IMR-90 (cell line): ENCODE measurements around the gene CACNA1D. TPM values are rescaled to one million over a fixed set of nuclear protein-coding genes. Genes with fewer than 3 reads are reported as not detected.

Source experiments
- ATAC-seq: fragments of 200-7000 bp; cut with Tn5 transposase; 2 replicates; pipeline ENCODE4 v1.9.1; 2020; ENCODE audit warnings: low read depth, mild to moderate bottlenecking, moderate library complexity
- BruUV-seq: library from RNA; stranded (reverse); fragments of 400-500 nt; replicated peaks from 2 replicates; lab custom pipeline; 2021; lab: Mats Ljungman, UMichigan
- CTCF ChIA-PET: fragments of 300-600 bp; formaldehyde crosslinking; extraction: SDS; loops from one replicate; lab custom pipeline; 2021; ENCODE audit warnings: antibody characterized with exemption; lab: Yijun Ruan, JAX
- POLR2A ChIA-PET: fragments of 300-600 bp; sonication (Branson Sonifier 250); formaldehyde crosslinking; loops from one replicate; lab custom pipeline; 2022; ENCODE audit warnings: antibody characterized with exemption; ENCODE audit not compliant: unreplicated experiment; lab: Charles Lee
- DNase-seq: peaks from one replicate; pipeline ENCODE4 v3.0.0; 2013
- H2AFZ ChIP-seq: replicated peaks from 2 replicates; pipeline ENCODE3; 2013; ENCODE audit warnings: low read length, mild to moderate bottlenecking; ENCODE audit not compliant: poor library complexity
- H2AK5ac ChIP-seq: 2 replicates; pipeline ENCODE4 v1.6.1; 2013; ENCODE audit warnings: low read depth, low read length, inconsistent platforms
- H2AK9ac ChIP-seq: replicated peaks from 2 replicates; pipeline ENCODE3; 2013; ENCODE audit warnings: mild to moderate bottlenecking, low read depth, low read length, moderate library complexity; ENCODE audit not compliant: poor library complexity
- H2BK120ac ChIP-seq: 2 replicates; pipeline ENCODE4 v1.6.1; 2013; ENCODE audit warnings: low read depth, low read length, inconsistent platforms
- H2BK15ac ChIP-seq: 3 replicates; pipeline ENCODE4 v1.6.1; 2013; ENCODE audit warnings: low read depth, low read length, inconsistent platforms
- H2BK20ac ChIP-seq: 2 replicates; pipeline ENCODE4 v1.6.1; 2013; ENCODE audit warnings: low read depth, mild to moderate bottlenecking, inconsistent platforms, low read length, moderate library complexity
- H2BK5ac ChIP-seq: 2 replicates; pipeline ENCODE4 v1.6.1; 2013; ENCODE audit warnings: mild to moderate bottlenecking, low read depth, low read length, inconsistent platforms; ENCODE audit not compliant: poor library complexity, severe bottlenecking
- H3K14ac ChIP-seq: replicated peaks from 2 replicates; pipeline ENCODE4 v1.6.1; 2013; ENCODE audit warnings: low read depth, low read length, inconsistent platforms
- H3K18ac ChIP-seq: 2 replicates; pipeline ENCODE4 v1.6.1; 2013; ENCODE audit warnings: low read depth, low read length, control low read depth
- H3K23ac ChIP-seq: 2 replicates; pipeline ENCODE4 v1.6.1; 2013; ENCODE audit warnings: low read depth, low read length, inconsistent platforms
- H3K27ac ChIP-seq: 2 replicates; pipeline ENCODE4 v1.5.1; 2013; ENCODE audit warnings: mild to moderate bottlenecking, control low read depth, low read length; ENCODE audit not compliant: insufficient read depth
- H3K27me3 ChIP-seq: 2 replicates; pipeline ENCODE4 v1.6.1; 2013; ENCODE audit warnings: low read length; ENCODE audit not compliant: control insufficient read depth, insufficient read depth
- H3K36me3 ChIP-seq: 2 replicates; pipeline ENCODE4 v1.6.1; 2013; ENCODE audit warnings: low read length, mixed read lengths; ENCODE audit not compliant: control insufficient read depth, insufficient read depth
- H3K4ac ChIP-seq: 2 replicates; pipeline ENCODE4 v1.6.1; 2013; ENCODE audit warnings: low read depth, low read length, inconsistent platforms
- H3K4me1 ChIP-seq: 2 replicates; pipeline ENCODE4 v1.6.1; 2013; ENCODE audit warnings: low read length, mixed read lengths; ENCODE audit not compliant: control insufficient read depth, insufficient read depth
- H3K4me2 ChIP-seq: 2 replicates; pipeline ENCODE4 v1.6.1; 2013; ENCODE audit warnings: low read depth, mild to moderate bottlenecking, control low read depth, low read length, moderate library complexity
- H3K4me3 ChIP-seq: 2 replicates; pipeline ENCODE4 v1.5.1; 2013; ENCODE audit warnings: low read depth, mild to moderate bottlenecking, control low read depth, low read length, moderate library complexity; ENCODE audit not compliant: insufficient read depth
- H3K56ac ChIP-seq: 2 replicates; pipeline ENCODE4 v1.6.1; 2013; ENCODE audit warnings: low read length, inconsistent platforms; ENCODE audit not compliant: insufficient read depth; ENCODE audit errors: extremely low read depth
- H3K79me1 ChIP-seq, 2 experiments: 2 replicates each; pipeline ENCODE4 v1.6.1; 2013; ENCODE audit warnings: low read length in 2 of 2, inconsistent platforms in 1 of 2, low read depth in 1 of 2
- H3K9ac ChIP-seq: 2 replicates; pipeline ENCODE4 v1.6.1; 2013; ENCODE audit warnings: low read depth, low read length, control low read depth
- H3K9me1 ChIP-seq: 2 replicates; pipeline ENCODE4 v1.6.1; 2013; ENCODE audit warnings: low read length, inconsistent platforms; ENCODE audit not compliant: insufficient read depth
- H3K9me3 ChIP-seq: 2 replicates; pipeline ENCODE4 v1.6.1; 2013; ENCODE audit warnings: low read length; ENCODE audit not compliant: control insufficient read depth, insufficient read depth
- H4K20me1 ChIP-seq: 2 replicates; pipeline ENCODE4 v1.6.1; 2013; ENCODE audit warnings: low read length, inconsistent platforms; ENCODE audit not compliant: insufficient read depth
- H4K5ac ChIP-seq: 2 replicates; pipeline ENCODE4 v1.6.1; 2013; ENCODE audit warnings: mild to moderate bottlenecking, low read depth, low read length, control low read depth
- H4K8ac ChIP-seq, 2 experiments: 2 replicates each; pipeline ENCODE4 v1.6.1; 2013; ENCODE audit warnings: low read depth in 2 of 2, low read length in 2 of 2, control low read depth in 1 of 2, inconsistent platforms in 1 of 2
- H4K91ac ChIP-seq: 2 replicates; pipeline ENCODE4 v1.6.1; 2013; ENCODE audit warnings: low read depth, low read length, inconsistent platforms; ENCODE audit not compliant: insufficient read depth
- CEBPB ChIP-seq: IDR thresholded peaks from 2 replicates; pipeline ENCODE4 v1.6.1; 2012; ENCODE audit warnings: low read depth, low read length, improper control_type of control experiment
- CTCF ChIP-seq: conservative IDR thresholded peaks from 2 replicates; pipeline ENCODE4 v1.5.1; 2012; ENCODE audit warnings: mild to moderate bottlenecking, low read depth, low read length, improper control_type of control experiment
- ELK1 ChIP-seq: fragments of 150-350 bp; IDR thresholded peaks from 2 replicates; pipeline ENCODE4 v1.6.1; 2016; ENCODE audit warnings: low read depth, mild to moderate bottlenecking, low read length, moderate library complexity, borderline replicate concordance
- FOS ChIP-seq: fragments of 150-350 bp; IDR thresholded peaks from 2 replicates; pipeline ENCODE4 v1.6.1; 2016; ENCODE audit warnings: low read depth, low read length
- MAFK ChIP-seq: IDR thresholded peaks from 2 replicates; pipeline ENCODE4 v1.6.1; 2012; ENCODE audit warnings: low read depth, low read length, improper control_type of control experiment
- NFE2L2 ChIP-seq: fragments of 150-350 bp; IDR thresholded peaks from 2 replicates; pipeline ENCODE4 v1.6.1; 2016; ENCODE audit warnings: low read depth, mild to moderate bottlenecking, low read length
- POLR2A ChIP-seq: IDR thresholded peaks from 2 replicates; pipeline ENCODE4 v1.6.1; 2012; ENCODE audit warnings: mild to moderate bottlenecking, low read depth, low read length
- RAD21 ChIP-seq: IDR thresholded peaks from 2 replicates; pipeline ENCODE4 v1.6.1; 2012; ENCODE audit warnings: low read length, improper control_type of control experiment
- RCOR1 ChIP-seq: IDR thresholded peaks from 2 replicates; pipeline ENCODE4 v1.6.1; 2012; ENCODE audit warnings: mild to moderate bottlenecking, low read length, improper control_type of control experiment; ENCODE audit not compliant: insufficient replicate concordance
- SMC3 ChIP-seq: fragments of 150-350 bp; IDR thresholded peaks from 2 replicates; pipeline ENCODE4 v1.6.1; 2016; ENCODE audit warnings: low read depth, mild to moderate bottlenecking, antibody characterized with exemption, low read length, moderate library complexity
- WGBS, 2 experiments: methylation state at CpG; one replicate each; pipeline versions ENCODE4 v1.1.5 to v1.1.7; 2013; ENCODE audit warnings: missing lambda C conversion rate in 2 of 2; ENCODE audit not compliant: insufficient read length in 1 of 2; ENCODE audit errors: extremely low coverage in 2 of 2; 5-methylcytosine and 5-hydroxymethylcytosine counted together
- dilution Hi-C: fragments of 300-500 bp; cut with HindIII; formaldehyde crosslinking; loops from one replicate; pipeline ENCODE4 v1.14.3; 2018; ENCODE audit warnings: low sequenced_read_pairs; ENCODE audit not compliant: unreplicated experiment
- in situ Hi-C: fragments of 300-500 bp; cut with MboI; formaldehyde crosslinking; loops from 3 replicates; pipeline ENCODE4 v1.14.3; 2019; ENCODE audit warnings: low sequenced_read_pairs, inconsistent platforms, mixed read lengths
- intact Hi-C: fragments of 100-400 bp; cut with micrococcal nuclease; formaldehyde crosslinking; loops from 2 replicates; pipeline ENCODE4 v1.10.0; 2022
- polyA plus RNA-seq, 3 experiments: library from polyadenylated mRNA; depleted of rRNA; stranded (reverse); fragments of >200 nt; gene quantifications; 2 replicates each; pipeline ENCODE4 v1.2.3, GENCODE V29; 2012; ENCODE audit warnings: low replicate concordance in 1 of 3
- total RNA-seq: library from RNA; depleted of rRNA; stranded (reverse); fragments of >200 nt; gene quantifications from 2 replicates; pipeline ENCODE4 v1.2.3, GENCODE V29; 2012
- TF ChIP-seq, protein P1 (sequence below): fragments of 150-350 bp; IDR thresholded peaks from 2 replicates; pipeline ENCODE4 v1.6.1; 2017; ENCODE audit warnings: mild to moderate bottlenecking, antibody characterized with exemption, low read length, low read depth

Gene CACNA1D
- total and polyA plus RNA-seq, 2 of the 4 experiments (the other 2 are of a cell fraction): 0.07 TPM; not detected in 1

GRCh38 chr3:53460326-53460725 is 34.1 kb upstream of the CACNA1D start:
- Histone ChIP-seq H3K23ac (no peak overlapping the region), H3K27me3 (no peaks in the 10 kb centered on the region), H3K4ac (no peak overlapping the region), H2BK20ac (no peak overlapping the region), H2AK9ac (no peak overlapping the region), H3K9me3 (no peaks in the 10 kb centered on the region), H3K36me3 (no peaks in the 10 kb centered on the region), H3K9me1 (no peaks in the 10 kb centered on the region), H2BK15ac (no peak overlapping the region), H3K4me3 (no peak overlapping the region), H4K20me1 (no peaks in the 10 kb centered on the region), H4K5ac (no peak overlapping the region), H4K8ac (no peak overlapping the region), H4K91ac (no peak overlapping the region), H3K4me1 (no peaks in the 10 kb centered on the region), H2BK120ac (no peak overlapping the region), H3K27ac (no peak overlapping the region), H3K79me1 (no peaks in the 10 kb centered on the region), H3K4me2 (no peak overlapping the region), H2AFZ (no peak overlapping the region), H3K9ac (no peak overlapping the region), H3K14ac (no peak overlapping the region), H2AK5ac (no peak overlapping the region), H3K18ac (no peak overlapping the region), H3K56ac (no peak overlapping the region), H2BK5ac (no peak overlapping the region)
- WGBS, 2 experiments: no CpG with 5 or more reads among the region's 1 CpG
- no peak for DNase-seq
- no peak for TF ChIP-seq POLR2A
- TF ChIP-seq RAD21: no peak
- no peak for TF ChIP-seq SMC3
- TF ChIP-seq MAFK: no peak
- no peak for TF ChIP-seq FOS
- no peak for TF ChIP-seq CTCF
- TF ChIP-seq NFE2L2: no peak
- TF ChIP-seq, protein P1, sequence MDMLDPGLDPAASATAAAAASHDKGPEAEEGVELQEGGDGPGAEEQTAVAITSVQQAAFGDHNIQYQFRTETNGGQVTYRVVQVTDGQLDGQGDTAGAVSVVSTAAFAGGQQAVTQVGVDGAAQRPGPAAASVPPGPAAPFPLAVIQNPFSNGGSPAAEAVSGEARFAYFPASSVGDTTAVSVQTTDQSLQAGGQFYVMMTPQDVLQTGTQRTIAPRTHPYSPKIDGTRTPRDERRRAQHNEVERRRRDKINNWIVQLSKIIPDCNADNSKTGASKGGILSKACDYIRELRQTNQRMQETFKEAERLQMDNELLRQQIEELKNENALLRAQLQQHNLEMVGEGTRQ: no peak
- no peak for TF ChIP-seq CEBPB
- no peak for TF ChIP-seq RCOR1
- no peak for TF ChIP-seq ELK1
- BruUV-seq: no TSS peak
- POLR2A ChIA-PET: no interaction called here
- dilution Hi-C loops: no loop called here
- no peak for ATAC-seq
- in situ Hi-C loops: no loop called here
- intact Hi-C loops: no loop called here
- CTCF ChIA-PET: no interaction called here
